Tibial nerve (tissue), 4 donors: ENCODE data around the gene S100A4. TPM values are rescaled to one million over a fixed set of nuclear protein-coding genes. Genes with fewer than 3 reads are reported as not detected.
"Not testable (repeated sequence)": the region's sequence is repeated elsewhere in the genome, so short reads cannot be mapped to it uniquely, and the experiment has no call there.

Experiments used
- DNase-seq, 2 donors: peaks; one replicate each; pipeline ENCODE4 v3.0.0-alpha.2; 2019; ENCODE audit warnings: low spot score in 2 of 2
- H3K27ac ChIP-seq, 4 donors: fragments of 200-600 bp; sonication (generic) in 3 of 4; one replicate each; pipeline ENCODE4 v1.5.1; 2017 to 2019; ENCODE audit warnings: mild to moderate bottlenecking in 1 of 4
- H3K27me3 ChIP-seq, 2 donors: fragments of 200-600 bp; sonication (generic) in 1 of 2; one replicate each; pipeline versions ENCODE4 v1.5.1 to v1.6.0; 2017 to 2019
- H3K36me3 ChIP-seq, 3 donors: fragments of 200-600 bp; sonication (generic); one replicate each; pipeline ENCODE4 v1.5.1; 2018 to 2019
- H3K4me1 ChIP-seq, 4 donors: fragments of 200-600 bp; sonication (generic) in 3 of 4; one replicate each; pipeline ENCODE4 v1.5.1; 2017 to 2019
- H3K4me3 ChIP-seq, 4 donors: fragments of 200-600 bp; sonication (generic) in 3 of 4; one replicate each; pipeline ENCODE4 v1.5.1; 2017 to 2019; ENCODE audit warnings: mild to moderate bottlenecking in 1 of 4, moderate library complexity in 1 of 4
- H3K9me3 ChIP-seq, 4 donors: fragments of 200-600 bp; sonication (generic) in 3 of 4; one replicate each; pipeline ENCODE4 v1.5.1; 2017 to 2019
- CTCF ChIP-seq, 5 experiments: fragments of 200-600 bp in 3 of 5; fragments of 450-650 bp in 2 of 5; sonication (generic) in 3 of 5; IDR thresholded peaks; one replicate each; pipeline ENCODE4 v1.5.1; 2016 to 2019; ENCODE audit warnings: antibody characterized with exemption in 5 of 5, mild to moderate bottlenecking in 3 of 5, moderate library complexity in 2 of 5
- EP300 ChIP-seq, 2 donors: sonication (generic); formaldehyde crosslinking; IDR thresholded peaks; one replicate each; pipeline ENCODE4 v1.6.1; 2017; ENCODE audit warnings: antibody characterized with exemption in 2 of 2, mild to moderate bottlenecking in 1 of 2
- POLR2A ChIP-seq, 2 donors: fragments of 450-650 bp; IDR thresholded peaks; one replicate each; pipeline ENCODE4 v1.6.1; 2017; ENCODE audit warnings: antibody characterized with exemption in 2 of 2, mild to moderate bottlenecking in 2 of 2, moderate library complexity in 2 of 2
- WGBS, 2 donors: methylation state at CpG; one replicate each; pipeline ENCODE4 v1.1.5; 2018; 5-methylcytosine and 5-hydroxymethylcytosine counted together
- total RNA-seq, 4 donors: library from RNA; depleted of rRNA; stranded (reverse); fragments of >200 nt; gene quantifications; one replicate each; pipeline ENCODE4 v1.1.0, GENCODE V29; 2016

The S100A4 gene
- total RNA-seq, 4 donors from 2014 or later: 398 to 439 (median 420) TPM

GRCh38 chr1:153586347-153586746, 40.7 kb upstream of the S100A4 start:
- no peak for DNase-seq
- no peaks in the 10 kb centered on the region for H3K9me3 ChIP-seq
- TF ChIP-seq EP300 (IDR thresholded peaks at IDR 0.05): no peak
- no peak for TF ChIP-seq POLR2A (IDR thresholded peaks at IDR 0.05)
- WGBS, 2 donors: 33 to 53% methylated on average over 1 of the region's 1 CpG
- H3K36me3 ChIP-seq: no peaks in the 10 kb centered on the region
- no peak overlapping the region for H3K27ac ChIP-seq
- H3K27me3 ChIP-seq: no peaks in the 10 kb centered on the region
- H3K4me3 ChIP-seq: no peak overlapping the region
- H3K4me1 ChIP-seq: no peaks in the 10 kb centered on the region

GRCh38 chr1:153585006-153585405, 39.4 kb upstream of the S100A4 start:
- WGBS, 2 donors: 71 to 77% methylated on average over 1 of the region's 1 CpG
- Histone ChIP-seq H3K36me3 (no peaks in the 10 kb centered on the region), H3K27me3 (no peaks in the 10 kb centered on the region)

GRCh38 chr1:153583976-153584375, 38.4 kb upstream of the S100A4 start:
- Histone ChIP-seq H3K27me3 (no peaks in the 10 kb centered on the region), H3K9me3 (no peaks in the 10 kb centered on the region), H3K36me3 (no peaks in the 10 kb centered on the region), H3K27ac (no peak overlapping the region), H3K4me3 (no peak overlapping the region), H3K4me1 (no peaks in the 10 kb centered on the region)
- 60 to 78% methylated on average over 2 of the region's 2 CpGs for WGBS, 2 donors
- TF ChIP-seq EP300 (IDR thresholded peaks at IDR 0.05): no peak
- no peak for TF ChIP-seq POLR2A (IDR thresholded peaks at IDR 0.05)
- no peak for TF ChIP-seq CTCF (IDR thresholded peaks at IDR 0.05)
- DNase-seq: no peak

More at GRCh38 chr1:153585006-153585405, 39.4 kb upstream of the S100A4 start:
- Histone ChIP-seq H3K27ac (no peak overlapping the region), H3K9me3 (no peaks in the 10 kb centered on the region), H3K4me3 (no peak overlapping the region), H3K4me1 (no peaks in the 10 kb centered on the region)
- TF ChIP-seq EP300 (IDR thresholded peaks at IDR 0.05) (no peak), CTCF (IDR thresholded peaks at IDR 0.05) (no peak), POLR2A (IDR thresholded peaks at IDR 0.05) (no peak)
- DNase-seq: no peak

- H3K4me3 ChIP-seq, H3K4me1 ChIP-seq, H3K36me3 ChIP-seq, DNase-seq, H3K27ac ChIP-seq, H3K27me3 ChIP-seq, H3K9me3 ChIP-seq: not testable (repeated sequence)
- WGBS, 2 donors: 80 to 84% methylated on average over 2 to 3 of the region's 3 CpGs
These were observed 37.9 kb upstream of the S100A4 start for GRCh38 chr1:153583514-153583913.

GRCh38 chr1:153582836-153583235, 37.2 kb upstream of the S100A4 start:
- DNase-seq: not testable (repeated sequence)
- WGBS, 2 donors: 90 to 95% methylated on average over 20 to 27 of the region's 34 CpGs

GRCh38 chr1:153578936-153579335, 33.3 kb upstream of the S100A4 start:
- Histone ChIP-seq H3K36me3 (no peaks in the 10 kb centered on the region), H3K4me1 (peaks cover 0 to 8% (median 0%) of the 10 kb centered on the region in 4 donors), H3K4me3 (no peak overlapping the region), H3K27me3 (no peaks in the 10 kb centered on the region), H3K27ac (no peak overlapping the region), H3K9me3 (no peaks in the 10 kb centered on the region)
- no peak for DNase-seq
- 72 to 80% methylated on average over 3 of the region's 3 CpGs for WGBS, 2 donors
- TF ChIP-seq EP300 (IDR thresholded peaks at IDR 0.05): no peak
- TF ChIP-seq CTCF (IDR thresholded peaks at IDR 0.05): no peak
- no peak for TF ChIP-seq POLR2A (IDR thresholded peaks at IDR 0.05)

More at GRCh38 chr1:153582836-153583235, 37.2 kb upstream of the S100A4 start:
- H3K4me3 ChIP-seq, H3K4me1 ChIP-seq, H3K36me3 ChIP-seq, H3K9me3 ChIP-seq, H3K27ac ChIP-seq, H3K27me3 ChIP-seq: not testable (repeated sequence)

GRCh38 chr1:153578490-153578889, 32.9 kb upstream of the S100A4 start:
- Histone ChIP-seq H3K27ac (no peak overlapping the region), H3K4me3 (no peak overlapping the region), H3K4me1 (peaks cover 0 to 8% (median under 1%) of the 10 kb centered on the region in 4 donors), H3K9me3 (no peaks in the 10 kb centered on the region), H3K27me3 (no peaks in the 10 kb centered on the region), H3K36me3 (no peaks in the 10 kb centered on the region)
- no peak for TF ChIP-seq EP300 (IDR thresholded peaks at IDR 0.05)
- DNase-seq: no peak
